Left lung (tissue), 10 donors: ENCODE data around the gene METTL23. TPM values are rescaled to one million over a fixed set of nuclear protein-coding genes. Genes with fewer than 3 reads are reported as not detected.
"Not testable (repeated sequence)": the region's sequence is repeated elsewhere in the genome, so short reads cannot be mapped to it uniquely, and the experiment has no call there.

Experiments
- ATAC-seq: fragments of 200-7000 bp; cut with Tn5 transposase; one replicate; pipeline ENCODE4 v1.9.1; 2020; ENCODE audit warnings: moderate library complexity
- DNase-seq, 4 donors: peaks; one replicate each; pipeline ENCODE4 v3.0.0-alpha.2; 2013 to 2020
- H3K27ac ChIP-seq, 2 donors: fragments of 200-600 bp; sonication (generic) in 1 of 2; one replicate each; pipeline versions ENCODE4 v1.5.0 to v1.8.0; 2020 to 2021
- H3K27me3 ChIP-seq, 2 donors: fragments of 200-600 bp; sonication (generic) in 1 of 2; one replicate each; pipeline versions ENCODE4 v1.5.0 to v1.8.0; 2020 to 2021
- H3K36me3 ChIP-seq, 2 donors: fragments of 200-600 bp; sonication (generic) in 1 of 2; one replicate each; pipeline versions ENCODE4 v1.5.0 to v1.8.0; 2020 to 2021
- H3K4me1 ChIP-seq, 2 donors: fragments of 200-600 bp; one replicate each; pipeline ENCODE4 v1.8.0; 2021
- H3K4me3 ChIP-seq, 2 donors: fragments of 200-600 bp; sonication (generic) in 1 of 2; one replicate each; pipeline versions ENCODE4 v1.5.0 to v1.8.0; 2020 to 2021; ENCODE audit warnings: mild to moderate bottlenecking in 1 of 2
- H3K9me3 ChIP-seq, 2 donors: fragments of 200-600 bp; sonication (generic) in 1 of 2; one replicate each; pipeline versions ENCODE4 v1.5.0 to v1.8.0; 2020 to 2021
- CTCF ChIP-seq, 2 donors: fragments of 200-600 bp; sonication (generic) in 1 of 2; IDR thresholded peaks; one replicate each; pipeline versions ENCODE4 v1.5.0 to v1.8.0; 2021; ENCODE audit warnings: antibody characterized with exemption in 2 of 2
- intact Hi-C, 2 donors: fragments of 100-400 bp; cut with DNase I; formaldehyde crosslinking; loops; one replicate each; pipeline versions ENCODE4 v1.11.2 to v1.14.2; 2022
- polyA plus RNA-seq, 6 donors: library from polyadenylated mRNA; unstranded; fragments of 120-200 nt; gene quantifications; one replicate each; pipeline ENCODE4 v1.2.1, GENCODE V29; 2013; ENCODE audit not compliant: insufficient read length in 6 of 6
- total RNA-seq, 2 donors: library from RNA; stranded (reverse); fragmentation: NEBNext Ultra II Directional; extraction: Animal tissue kit (Norgen Biotek cat#: 25700); gene quantifications; one replicate each; pipeline ENCODE4 v1.2.1, GENCODE V29; 2021
- donor health status: DM: no; HTN: yes; CAD: no.
- donor health status: DM: no; HTN: no; CAD: no.

The METTL23 gene
- total and polyA plus RNA-seq, 8 donors, result 30.6 to 40.2 (median 36.3) TPM

GRCh38 chr17:76738468-76738850 lies 11.8 kb downstream of the METTL23 start:
- peaks cover 0 to 49% of the 10 kb centered on the region in 2 donors for H3K36me3 ChIP-seq
- H3K27ac ChIP-seq, result peak overlapping the region; percentile 99
- ATAC-seq (no peak), DNase-seq (no peak)
- H3K9me3 ChIP-seq, result no peaks in the 10 kb centered on the region
- no peaks in the 10 kb centered on the region for H3K27me3 ChIP-seq
- peaks cover 22 to 50% of the 10 kb centered on the region in 2 donors for H3K4me1 ChIP-seq
- intact Hi-C loops, result no loop called here
- peak overlapping the region; percentile 97 to 98 for H3K4me3 ChIP-seq
- TF ChIP-seq CTCF (IDR thresholded peaks at IDR 0.05), result no peak

DNA sequence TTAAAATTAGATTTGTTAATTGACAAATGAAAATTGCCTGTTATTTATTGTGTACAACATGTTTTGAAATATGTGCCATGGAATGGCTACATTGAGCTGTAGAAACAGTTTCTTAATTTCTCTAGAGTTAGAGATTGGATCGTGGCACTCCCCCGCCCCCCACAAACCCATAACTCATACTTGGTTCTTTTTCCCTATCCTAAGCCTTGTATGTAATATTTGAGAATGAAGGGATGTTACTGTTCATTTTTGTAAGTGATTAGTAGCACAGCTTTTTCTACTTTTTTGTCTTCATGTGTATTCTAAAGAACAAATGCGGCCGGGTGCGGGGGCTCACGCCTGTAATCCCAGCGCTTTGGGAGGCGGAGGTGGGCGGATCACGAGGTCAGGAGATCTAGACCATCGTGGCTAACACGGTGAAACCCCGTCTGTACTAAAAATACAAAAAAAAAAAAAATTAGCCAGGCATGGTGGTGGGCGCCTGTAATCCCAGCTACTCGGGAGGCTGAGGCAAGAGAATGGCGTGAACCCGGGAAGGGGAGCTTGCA lies 13.0 kb downstream of the METTL23 start:
- DNase-seq, ATAC-seq, intact Hi-C loops, H3K9me3 ChIP-seq, H3K27ac ChIP-seq, H3K27me3 ChIP-seq: not testable (repeated sequence)
- Histone ChIP-seq H3K4me3 (peak overlapping the region in 1 of 2 donors; percentile 97), H3K4me1 (peaks cover 11 to 39% of the 10 kb centered on the region in 2 donors), H3K36me3 (peaks cover 0 to 49% of the 10 kb centered on the region in 2 donors)

- intact Hi-C loops, result no loop called here
- H3K36me3 ChIP-seq, result peaks cover 0 to 50% of the 10 kb centered on the region in 2 donors
- H3K4me3 ChIP-seq, result no peak overlapping the region
- ATAC-seq (no peak), DNase-seq (no peak)
- H3K9me3 ChIP-seq, result no peaks in the 10 kb centered on the region
- H3K27me3 ChIP-seq, result no peaks in the 10 kb centered on the region
- no peak for TF ChIP-seq CTCF (IDR thresholded peaks at IDR 0.05)
- no peak overlapping the region for H3K27ac ChIP-seq
- H3K4me1 ChIP-seq, result peaks cover 8 to 30% of the 10 kb centered on the region in 2 donors
Measured at GRCh38 chr17:76740329-76741118, 13.9 kb downstream of the METTL23 start.

DNA sequence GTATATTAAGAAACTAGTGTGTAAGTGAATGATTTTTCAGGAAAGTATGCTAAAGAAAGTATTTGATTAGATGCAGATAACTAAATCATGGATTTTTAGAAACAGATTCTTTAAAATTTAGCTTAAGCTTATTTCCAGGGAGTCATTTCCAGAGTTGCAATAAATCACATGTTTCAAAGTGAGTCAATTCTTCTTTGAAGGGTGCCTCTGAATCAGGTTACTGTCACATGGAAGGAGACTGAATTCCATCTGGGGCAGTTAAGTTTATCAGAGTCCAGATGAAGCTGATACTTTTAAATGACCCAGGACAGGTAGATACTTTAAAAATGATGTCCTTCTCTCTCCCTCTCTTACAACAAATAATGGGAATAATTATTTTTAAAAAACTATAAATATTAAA lies 16.3 kb downstream of the METTL23 start:
- Histone ChIP-seq H3K4me3 (no peak overlapping the region), H3K9me3 (no peaks in the 10 kb centered on the region), H3K27me3 (no peaks in the 10 kb centered on the region), H3K36me3 (peaks cover 0 to 64% of the 10 kb centered on the region in 2 donors), H3K27ac (no peak overlapping the region), H3K4me1 (peaks cover 8 to 27% of the 10 kb centered on the region in 2 donors)
- TF ChIP-seq CTCF (IDR thresholded peaks at IDR 0.05), result no peak
- intact Hi-C loops, result no loop called here
- ATAC-seq (no peak), DNase-seq (no peak)

- no peak overlapping the region for H3K27ac ChIP-seq
- H3K27me3 ChIP-seq, result no peaks in the 10 kb centered on the region
- H3K4me1 ChIP-seq, result peaks cover 0 to 11% of the 10 kb centered on the region in 2 donors
- H3K36me3 ChIP-seq, result peaks cover 0 to 72% of the 10 kb centered on the region in 2 donors
- no peak overlapping the region for H3K4me3 ChIP-seq
- TF ChIP-seq CTCF (IDR thresholded peaks at IDR 0.05), result no peak
- no peaks in the 10 kb centered on the region for H3K9me3 ChIP-seq
- DNase-seq (no peak), ATAC-seq (no peak)
- intact Hi-C loops, result no loop called here
Measured at GRCh38 chr17:76744747-76745146, 18.1 kb downstream of the METTL23 start.

DNA sequence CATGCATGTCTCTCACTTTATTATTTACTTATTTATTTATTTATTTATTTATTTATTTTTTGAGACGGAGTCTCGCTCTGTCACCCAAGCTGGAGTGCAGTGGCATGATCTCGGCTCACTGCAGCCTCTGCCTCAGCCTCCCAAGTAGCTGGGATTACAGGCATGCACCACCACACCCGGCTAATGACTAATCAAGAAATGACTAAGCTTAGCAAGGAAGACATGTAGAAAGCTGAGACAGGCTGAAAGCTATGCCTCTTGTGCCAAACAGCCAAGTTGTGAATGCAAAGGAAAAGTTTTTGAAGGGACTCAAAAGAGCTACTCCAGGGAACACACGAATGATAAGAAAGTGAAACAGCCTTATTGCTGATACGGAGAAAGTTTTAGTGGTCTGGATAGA lies 19.1 kb downstream of the METTL23 start:
- peaks cover 0 to 80% of the 10 kb centered on the region in 2 donors for H3K36me3 ChIP-seq
- intact Hi-C loops, DNase-seq: not testable (repeated sequence)

More for the DNA sequence above, 19.1 kb downstream of the METTL23 start:
- ATAC-seq, H3K9me3 ChIP-seq, H3K27ac ChIP-seq, H3K4me1 ChIP-seq, H3K4me3 ChIP-seq, H3K27me3 ChIP-seq: not testable (repeated sequence)
